Erythroblast (primary cell): ENCODE data around the gene PTH2.

Experiments
- DNase-seq, 2 experiments: peaks; one replicate each; lab custom pipeline; 2025; lab: John Stamatoyannopoulos, UW
- GATA1 ChIP-seq: IDR thresholded peaks from 2 replicates; pipeline ENCODE4 v1.6.1; 2011; ENCODE audit warnings: low read depth, mild to moderate bottlenecking, control low read depth, low read length, moderate library complexity
- POLR2A ChIP-seq: IDR thresholded peaks from 2 replicates; pipeline ENCODE4 v1.6.1; 2011; ENCODE audit warnings: mild to moderate bottlenecking, low read length

PTH2 gene

DNA sequence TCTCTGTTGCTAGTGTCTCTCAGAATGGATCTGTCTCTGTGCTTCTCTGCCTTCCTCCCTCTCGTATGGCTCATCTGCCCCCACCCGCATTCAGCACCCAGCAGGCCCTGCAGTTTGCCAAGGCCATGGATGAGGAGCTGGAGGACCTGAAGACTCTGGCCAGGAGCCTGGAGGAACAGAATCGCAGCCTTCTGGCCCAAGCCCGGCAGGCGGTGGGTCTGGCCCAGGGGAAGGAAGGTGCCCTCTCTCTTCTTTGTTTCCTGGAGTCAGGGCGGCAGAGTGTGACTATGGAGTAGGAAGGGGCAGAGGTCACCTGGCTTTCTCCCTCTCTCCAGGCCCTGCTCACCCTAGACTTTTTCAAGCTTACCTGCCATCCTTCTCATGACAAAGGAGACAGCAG is 24.3 kb downstream of the PTH2 start:
- no peak for DNase-seq

GRCh38 chr19:49398001-49398615 is 25.1 kb downstream of the PTH2 start:
- no peak for TF ChIP-seq GATA1
- no peak for TF ChIP-seq POLR2A
- no peak for DNase-seq

More for the DNA sequence above, 24.3 kb downstream of the PTH2 start:
- TF ChIP-seq POLR2A (no peak), GATA1 (no peak)

DNA sequence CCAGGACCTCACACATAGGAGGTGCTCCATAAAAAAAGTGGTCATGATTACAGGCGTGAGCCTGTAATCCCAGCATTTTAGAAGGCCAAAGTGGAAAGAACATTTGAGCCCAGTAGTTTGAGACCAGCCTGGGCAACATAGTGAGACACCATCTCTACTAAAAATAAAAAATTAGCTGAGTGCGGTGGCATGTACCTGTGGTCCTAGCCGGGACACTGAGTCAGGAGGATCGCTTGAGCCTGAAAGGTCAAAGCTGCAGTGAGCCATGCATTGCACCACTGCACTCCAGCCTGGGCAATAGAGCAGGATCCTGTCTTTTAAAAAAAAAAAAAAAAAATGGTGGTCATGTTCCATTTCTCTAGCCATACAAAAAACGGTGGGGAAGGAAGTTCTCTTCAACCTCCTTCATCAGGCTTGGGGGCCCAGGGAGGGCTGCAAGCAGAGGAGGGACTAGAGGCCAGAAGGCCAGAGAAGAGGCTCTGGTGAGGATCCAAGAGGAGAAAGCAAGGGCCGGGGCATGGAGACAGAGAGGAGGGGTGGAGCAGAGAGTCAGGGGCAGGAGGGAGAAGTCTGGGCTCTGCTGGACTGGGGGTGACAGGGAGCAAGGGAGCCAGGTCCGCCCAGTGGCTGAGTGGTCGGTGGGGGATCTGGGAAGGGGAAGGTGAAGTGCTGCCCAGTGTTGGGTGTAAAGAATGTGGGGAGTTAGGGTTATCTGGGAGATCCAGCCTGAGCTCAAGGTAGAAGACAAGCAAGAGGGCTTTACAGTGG is 26.3 kb downstream of the PTH2 start:
- no peak for TF ChIP-seq GATA1
- no peak for TF ChIP-seq POLR2A
- DNase-seq: no peak

DNA sequence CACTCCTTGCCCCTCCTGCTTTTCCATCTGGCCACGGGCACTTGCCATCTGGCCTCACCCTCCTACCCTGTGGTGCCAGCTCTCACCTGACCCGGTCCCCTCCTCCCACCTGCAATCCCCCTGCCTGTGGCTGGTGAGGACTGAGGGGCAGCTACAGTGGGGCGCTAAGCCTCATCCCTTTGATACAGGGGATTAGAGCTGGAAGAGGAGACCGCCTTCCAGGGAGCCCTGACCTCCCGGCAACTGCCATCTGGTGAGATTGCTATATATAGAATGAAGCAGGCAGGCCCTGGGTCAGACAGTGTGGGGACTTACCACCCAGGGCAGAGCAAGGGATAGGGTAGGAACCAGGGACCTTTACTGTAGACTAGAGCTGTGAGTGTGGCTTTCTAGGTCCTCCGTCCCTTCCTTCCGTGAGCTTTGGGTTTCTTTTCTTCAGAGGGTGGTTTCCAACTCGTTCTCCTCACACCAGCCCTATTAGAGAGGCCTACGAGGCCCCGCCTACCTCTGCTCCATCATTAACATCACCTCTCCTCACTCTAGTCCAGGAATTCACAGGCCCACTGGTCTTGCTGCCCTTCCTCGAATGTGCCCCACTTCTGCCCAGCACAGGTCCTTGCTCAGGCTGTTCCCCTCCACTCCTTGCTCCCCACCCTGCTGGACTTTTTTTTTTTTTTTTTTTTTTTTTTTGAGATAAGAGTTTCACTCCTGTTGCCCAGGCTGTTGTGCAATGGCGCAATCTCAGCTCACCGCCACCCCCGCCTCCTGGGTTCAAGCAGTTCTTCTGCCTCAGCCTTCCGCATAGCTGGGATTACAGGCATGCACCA is 27.4 kb downstream of the PTH2 start:
- TF ChIP-seq GATA1 (no peak), POLR2A (no peak)
- peak in 1 of 2 experiments; percentile 10 for DNase-seq

DNA sequence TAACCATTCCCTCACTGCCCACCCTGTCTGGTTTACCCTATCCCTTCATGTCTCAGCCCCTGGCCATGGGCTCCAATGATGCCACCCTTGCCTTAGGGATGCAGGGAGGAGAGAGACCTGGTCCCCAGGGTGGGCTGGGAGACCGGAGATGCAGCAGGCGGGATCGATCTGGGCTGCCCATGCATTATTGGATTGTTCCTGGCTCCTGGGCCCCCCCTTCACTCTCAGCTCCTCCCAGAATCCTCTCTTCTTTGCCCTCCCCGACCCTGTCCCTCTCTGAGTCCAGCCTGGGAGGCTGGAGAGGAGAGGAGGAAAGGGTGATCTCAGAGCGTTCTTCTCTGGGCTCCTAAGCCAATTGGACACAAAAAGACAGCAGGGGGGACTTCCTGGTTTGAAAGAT is 29.4 kb downstream of the PTH2 start:
- TF ChIP-seq GATA1 (no peak), POLR2A (no peak)
- DNase-seq: no peak

DNA sequence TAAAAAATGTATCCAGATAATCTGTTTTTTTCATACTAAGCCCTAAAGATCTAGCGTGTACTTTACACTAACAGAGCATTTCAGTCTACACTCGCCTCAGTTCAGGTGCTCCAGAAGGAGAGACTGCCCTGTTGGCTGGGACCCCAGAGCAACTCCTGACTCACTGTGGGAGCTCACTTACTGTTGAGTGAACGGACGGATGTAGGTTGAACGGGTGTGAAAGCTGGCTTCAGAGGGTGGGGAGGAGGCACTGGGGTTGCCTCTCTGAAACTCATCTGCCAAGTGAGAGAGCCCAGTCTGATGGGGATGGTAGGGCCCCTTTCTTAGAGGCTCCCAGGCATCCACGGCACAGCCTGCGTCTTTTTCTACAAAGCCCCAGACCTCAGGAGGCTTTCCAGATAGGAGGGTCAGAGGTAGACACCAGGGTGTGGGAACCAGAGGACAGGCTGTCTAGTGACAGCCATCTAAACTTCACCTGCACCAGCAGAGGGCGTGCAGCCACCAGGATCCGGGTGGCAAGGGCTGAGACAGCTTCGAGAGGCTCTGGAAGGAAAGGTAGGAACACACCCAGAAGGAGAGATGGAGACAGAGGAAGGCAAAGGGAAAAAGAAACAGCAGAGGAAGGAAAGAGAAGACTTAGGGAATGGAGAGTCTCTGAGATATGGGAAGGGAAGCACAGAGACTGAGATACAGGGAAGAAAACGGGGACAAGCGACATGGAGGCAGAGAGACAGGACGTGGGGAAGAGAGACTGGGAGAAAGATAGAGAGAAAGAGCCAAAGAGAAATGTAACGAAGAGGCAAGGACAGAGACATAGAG is 31.5 kb downstream of the PTH2 start:
- TF ChIP-seq GATA1 (no peak), POLR2A (no peak)
- peak in 1 of 2 experiments; percentile 82 for DNase-seq

DNA sequence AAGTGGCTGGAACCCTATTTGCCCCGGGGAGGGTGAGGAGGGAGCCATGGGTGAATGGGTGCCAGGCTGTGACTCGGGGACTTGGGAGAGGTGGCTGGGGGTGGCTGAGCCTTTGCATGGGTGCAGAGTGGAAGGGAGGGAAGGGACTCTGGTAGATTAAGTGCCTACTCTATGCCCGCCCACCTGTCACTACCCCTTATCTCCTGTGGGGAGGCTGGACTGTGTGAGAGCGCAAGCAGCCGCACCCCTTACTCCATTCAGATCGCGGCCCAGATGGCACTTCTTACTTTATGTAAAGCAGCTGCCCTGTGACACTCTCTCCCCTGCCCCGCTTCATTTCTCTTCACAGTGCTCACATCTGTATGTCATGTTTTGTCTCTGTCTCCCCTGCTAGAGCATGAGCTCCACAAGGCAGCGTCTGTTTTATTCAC is 32.3 kb downstream of the PTH2 start:
- peak in 1 of 2 experiments; percentile 18 for DNase-seq
- TF ChIP-seq POLR2A: no peak
- TF ChIP-seq GATA1: no peak

DNA sequence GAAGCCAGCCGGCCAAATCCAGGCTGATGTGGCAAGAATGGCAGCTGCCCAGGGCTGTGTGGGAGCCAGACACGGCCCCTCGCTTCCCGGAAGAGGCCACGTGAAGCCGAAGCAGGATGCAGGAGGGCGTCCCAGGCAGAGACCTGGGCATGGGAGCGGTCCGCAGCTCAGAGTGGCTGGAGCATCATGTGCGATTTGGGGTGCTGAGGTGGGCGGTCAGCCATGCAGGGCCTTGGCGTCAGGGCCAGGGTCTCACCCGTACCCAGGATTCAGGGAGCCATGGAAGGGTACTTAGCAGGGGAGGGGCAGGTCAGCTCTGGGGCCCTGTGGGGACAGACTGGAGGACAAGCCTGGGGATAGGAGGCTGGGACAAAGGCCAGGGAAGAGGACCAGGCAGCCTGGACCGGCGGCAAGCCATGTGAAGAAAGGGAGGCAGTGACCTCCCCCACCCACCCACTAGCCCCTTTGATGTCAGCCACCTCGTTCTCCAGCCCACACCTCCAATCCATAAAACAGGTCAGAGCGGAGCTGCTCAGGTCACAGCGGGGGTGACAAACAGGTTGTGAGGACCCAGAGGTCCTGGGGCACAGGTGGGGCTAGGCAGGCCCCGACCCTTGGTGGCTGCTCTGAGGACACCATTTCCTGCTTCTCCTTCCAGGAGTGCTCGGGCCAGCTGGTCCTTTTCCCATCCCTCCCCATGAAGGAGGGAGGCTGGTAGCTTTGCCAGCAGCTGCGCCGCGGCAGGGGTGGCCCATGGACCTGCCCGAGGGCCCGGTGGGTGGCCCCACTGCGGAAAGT is 32.9 kb downstream of the PTH2 start:
- no peak for DNase-seq
- no peak for TF ChIP-seq POLR2A

GRCh38 chr19:49389406-49389805 is 33.8 kb downstream of the PTH2 start:
- no peak for DNase-seq
- TF ChIP-seq GATA1 (no peak), POLR2A (no peak)

GRCh38 chr19:49387936-49388372 is 35.3 kb downstream of the PTH2 start, which contains the start of gene KASH5:
TSS of gene KASH5 (plus strand) at chr19:49388249. CDS start at chr19:49390884, 2,635 bp downstream.
- TF ChIP-seq POLR2A: no peak
- no peak for TF ChIP-seq GATA1
- peak in 1 of 2 experiments; percentile 59 for DNase-seq

DNA sequence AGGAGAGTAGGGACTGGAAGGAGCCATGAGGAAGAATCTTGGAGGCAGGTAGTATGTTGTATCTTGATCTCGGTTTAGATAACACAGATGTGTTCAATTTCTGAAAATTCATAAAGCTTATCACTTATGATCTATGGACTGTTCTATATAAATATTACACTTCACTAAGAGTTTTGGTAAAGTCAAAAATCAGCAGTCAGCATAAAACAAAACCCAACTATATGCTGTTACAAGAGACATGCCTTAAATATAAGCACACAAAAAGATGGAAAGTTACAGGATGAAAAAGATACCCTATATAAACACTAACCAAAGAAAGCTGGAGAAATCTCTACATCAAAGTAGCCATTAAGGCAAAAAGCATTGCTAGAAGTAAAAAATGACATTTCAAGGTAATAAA is 39.6 kb downstream of the PTH2 start:
- TF ChIP-seq GATA1 (no peak), POLR2A (no peak)
- no peak for DNase-seq

DNA sequence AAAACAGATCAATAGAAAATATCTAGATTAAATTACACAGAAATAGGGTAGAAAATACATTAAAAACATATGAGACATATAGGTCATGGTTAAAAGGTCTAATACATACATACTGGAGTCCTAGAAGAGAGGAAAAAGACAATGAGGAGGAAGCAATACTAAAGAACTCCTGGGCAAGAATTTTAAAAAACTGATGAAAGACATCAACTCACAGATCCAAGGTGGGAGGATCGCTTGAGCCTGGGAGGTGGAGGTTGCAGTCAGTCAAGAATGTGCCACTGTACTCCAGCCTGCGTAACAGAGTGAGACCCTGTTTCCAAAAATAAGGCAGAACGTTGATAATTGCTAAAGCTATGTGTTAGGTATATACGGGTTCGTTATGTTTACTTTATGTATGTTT is 40.6 kb downstream of the PTH2 start:
- DNase-seq: no peak
- TF ChIP-seq POLR2A (no peak), GATA1 (no peak)
